Measurements from ENCODE around the gene CSE1L. TPM values are rescaled to one million over a fixed set of nuclear protein-coding genes. Genes with fewer than 3 reads are reported as not detected.

The CSE1L gene
- polyA plus RNA-seq, 1 donor from 2014 or later = 74.2 TPM

DNA sequence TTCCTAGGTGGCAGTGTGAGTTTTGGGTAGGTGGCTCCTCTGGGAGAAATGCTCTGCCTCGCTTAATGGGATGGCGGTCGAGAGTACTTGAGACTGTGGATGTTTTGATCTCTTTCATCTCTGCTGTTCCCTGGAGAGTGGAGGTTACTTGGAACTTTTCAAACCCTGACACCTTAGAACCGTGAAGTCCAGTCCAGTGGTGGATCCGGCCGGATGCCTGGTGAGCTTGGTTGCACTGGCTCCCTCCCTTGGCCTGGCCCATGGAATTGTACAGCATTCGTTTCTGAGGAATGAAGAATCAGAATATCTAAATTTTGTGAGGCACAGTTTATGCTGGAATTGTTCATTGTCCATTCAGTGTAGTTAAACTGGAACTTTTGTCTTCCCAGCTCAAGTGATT, 51.0 kb downstream of the CSE1L start:
- H4K20me1 ChIP-seq (ENCODE audit: insufficient read depth) = no peaks in the 10 kb centered on the region

DNA sequence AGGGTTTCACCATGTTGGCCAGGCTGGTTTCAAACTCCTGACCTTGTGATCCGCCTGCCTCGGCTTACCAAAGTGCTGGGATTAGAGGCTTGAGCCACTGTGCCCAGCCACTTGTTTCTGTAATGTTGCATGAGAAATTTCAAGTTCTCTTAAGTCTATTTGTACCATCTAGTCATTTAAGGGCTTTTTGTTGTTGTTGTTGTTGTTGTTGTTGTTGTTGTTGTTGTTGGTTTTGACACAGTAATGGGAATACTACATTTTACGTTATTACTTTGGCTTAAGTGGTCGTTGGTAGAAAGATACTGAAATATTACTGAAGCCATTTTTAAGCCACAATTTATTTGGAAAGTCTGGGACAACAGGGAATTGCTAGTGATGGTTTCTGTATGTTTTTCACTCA, 52.0 kb downstream of the CSE1L start:
- H3K9ac ChIP-seq (ENCODE audit: low read length) = no peak overlapping the region
- no peak overlapping the region for H3K4me3 ChIP-seq (ENCODE audit: low read length)
- no peaks in the 10 kb centered on the region for H3K27me3 ChIP-seq (ENCODE audit: insufficient read depth, low read depth, low read length)
- H3F3A ChIP-seq (ENCODE audit: insufficient read depth, low read length, poor library complexity, severe bottlenecking) = no peaks in the 10 kb centered on the region
- no peaks in the 10 kb centered on the region for H3K9me2 ChIP-seq (ENCODE audit: insufficient read depth, low read length)
- H3K9me3 ChIP-seq (ENCODE audit: low read length) = no peaks in the 10 kb centered on the region
- no peaks in the 10 kb centered on the region for H4K20me1 ChIP-seq (ENCODE audit: insufficient read depth)
- no peak for TF ChIP-seq POLR2AphosphoS5 (IDR thresholded peaks at IDR 0.05)
- TF ChIP-seq, protein P1, sequence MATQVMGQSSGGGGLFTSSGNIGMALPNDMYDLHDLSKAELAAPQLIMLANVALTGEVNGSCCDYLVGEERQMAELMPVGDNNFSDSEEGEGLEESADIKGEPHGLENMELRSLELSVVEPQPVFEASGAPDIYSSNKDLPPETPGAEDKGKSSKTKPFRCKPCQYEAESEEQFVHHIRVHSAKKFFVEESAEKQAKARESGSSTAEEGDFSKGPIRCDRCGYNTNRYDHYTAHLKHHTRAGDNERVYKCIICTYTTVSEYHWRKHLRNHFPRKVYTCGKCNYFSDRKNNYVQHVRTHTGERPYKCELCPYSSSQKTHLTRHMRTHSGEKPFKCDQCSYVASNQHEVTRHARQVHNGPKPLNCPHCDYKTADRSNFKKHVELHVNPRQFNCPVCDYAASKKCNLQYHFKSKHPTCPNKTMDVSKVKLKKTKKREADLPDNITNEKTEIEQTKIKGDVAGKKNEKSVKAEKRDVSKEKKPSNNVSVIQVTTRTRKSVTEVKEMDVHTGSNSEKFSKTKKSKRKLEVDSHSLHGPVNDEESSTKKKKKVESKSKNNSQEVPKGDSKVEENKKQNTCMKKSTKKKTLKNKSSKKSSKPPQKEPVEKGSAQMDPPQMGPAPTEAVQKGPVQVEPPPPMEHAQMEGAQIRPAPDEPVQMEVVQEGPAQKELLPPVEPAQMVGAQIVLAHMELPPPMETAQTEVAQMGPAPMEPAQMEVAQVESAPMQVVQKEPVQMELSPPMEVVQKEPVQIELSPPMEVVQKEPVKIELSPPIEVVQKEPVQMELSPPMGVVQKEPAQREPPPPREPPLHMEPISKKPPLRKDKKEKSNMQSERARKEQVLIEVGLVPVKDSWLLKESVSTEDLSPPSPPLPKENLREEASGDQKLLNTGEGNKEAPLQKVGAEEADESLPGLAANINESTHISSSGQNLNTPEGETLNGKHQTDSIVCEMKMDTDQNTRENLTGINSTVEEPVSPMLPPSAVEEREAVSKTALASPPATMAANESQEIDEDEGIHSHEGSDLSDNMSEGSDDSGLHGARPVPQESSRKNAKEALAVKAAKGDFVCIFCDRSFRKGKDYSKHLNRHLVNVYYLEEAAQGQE (IDR thresholded peaks at IDR 0.05; ENCODE audit: borderline replicate concordance) = no peak
- TF ChIP-seq EP300 (conservative IDR thresholded peaks at IDR 0.05; ENCODE audit: poor library complexity, severe bottlenecking) = no peak
- TF ChIP-seq TAF1 (IDR thresholded peaks at IDR 0.05; ENCODE audit: low read depth) = no peak
- TF ChIP-seq, protein P2, sequence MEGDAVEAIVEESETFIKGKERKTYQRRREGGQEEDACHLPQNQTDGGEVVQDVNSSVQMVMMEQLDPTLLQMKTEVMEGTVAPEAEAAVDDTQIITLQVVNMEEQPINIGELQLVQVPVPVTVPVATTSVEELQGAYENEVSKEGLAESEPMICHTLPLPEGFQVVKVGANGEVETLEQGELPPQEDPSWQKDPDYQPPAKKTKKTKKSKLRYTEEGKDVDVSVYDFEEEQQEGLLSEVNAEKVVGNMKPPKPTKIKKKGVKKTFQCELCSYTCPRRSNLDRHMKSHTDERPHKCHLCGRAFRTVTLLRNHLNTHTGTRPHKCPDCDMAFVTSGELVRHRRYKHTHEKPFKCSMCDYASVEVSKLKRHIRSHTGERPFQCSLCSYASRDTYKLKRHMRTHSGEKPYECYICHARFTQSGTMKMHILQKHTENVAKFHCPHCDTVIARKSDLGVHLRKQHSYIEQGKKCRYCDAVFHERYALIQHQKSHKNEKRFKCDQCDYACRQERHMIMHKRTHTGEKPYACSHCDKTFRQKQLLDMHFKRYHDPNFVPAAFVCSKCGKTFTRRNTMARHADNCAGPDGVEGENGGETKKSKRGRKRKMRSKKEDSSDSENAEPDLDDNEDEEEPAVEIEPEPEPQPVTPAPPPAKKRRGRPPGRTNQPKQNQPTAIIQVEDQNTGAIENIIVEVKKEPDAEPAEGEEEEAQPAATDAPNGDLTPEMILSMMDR (IDR thresholded peaks at IDR 0.05; ENCODE audit: poor library complexity, severe bottlenecking) = no peak
- TF ChIP-seq RAD21 (conservative IDR thresholded peaks at IDR 0.05) = no peak
- TF ChIP-seq MXI1 (conservative IDR thresholded peaks at IDR 0.05; ENCODE audit: poor library complexity, severe bottlenecking) = no peak
- TF ChIP-seq SMC3 (conservative IDR thresholded peaks at IDR 0.05; ENCODE audit: poor library complexity) = no peak
- no peak overlapping the region for H3K27ac ChIP-seq (ENCODE audit: low read length)
- no peak overlapping the region for H2AFZ ChIP-seq (ENCODE audit: low read depth, low read length)
- H3K4me2 ChIP-seq (ENCODE audit: low read length) = no peak overlapping the region
- H3K36me3 ChIP-seq (ENCODE audit: insufficient read depth, low read length) = peaks cover 11% of the 10 kb centered on the region
- no peaks in the 10 kb centered on the region for H3K79me2 ChIP-seq (replicated peaks; ENCODE audit: insufficient read depth, low read length)

More for the DNA sequence above, 51.0 kb downstream of the CSE1L start:
- no peaks in the 10 kb centered on the region for H3K79me2 ChIP-seq (replicated peaks; ENCODE audit: insufficient read depth, low read length)
- no peaks in the 10 kb centered on the region for H3F3A ChIP-seq (ENCODE audit: insufficient read depth, low read length, poor library complexity, severe bottlenecking)
- no peak overlapping the region for H2AFZ ChIP-seq (ENCODE audit: low read depth, low read length)
- no peaks in the 10 kb centered on the region for H3K9me2 ChIP-seq (ENCODE audit: insufficient read depth, low read length)
- TF ChIP-seq POLR2AphosphoS5 (IDR thresholded peaks at IDR 0.05) (no peak), MXI1 (conservative IDR thresholded peaks at IDR 0.05; ENCODE audit: poor library complexity, severe bottlenecking) (no peak)
- no peak overlapping the region for H3K9ac ChIP-seq (ENCODE audit: low read length)
- no peak overlapping the region for H3K4me2 ChIP-seq (ENCODE audit: low read length)
- H3K4me3 ChIP-seq (ENCODE audit: low read length) = no peak overlapping the region
- H3K27me3 ChIP-seq (ENCODE audit: insufficient read depth, low read depth, low read length) = no peaks in the 10 kb centered on the region
- no peak overlapping the region for H3K27ac ChIP-seq (ENCODE audit: low read length)
- no peaks in the 10 kb centered on the region for H3K9me3 ChIP-seq (ENCODE audit: low read length)
- H3K36me3 ChIP-seq (ENCODE audit: insufficient read depth, low read length) = peaks cover 6% of the 10 kb centered on the region

DNA sequence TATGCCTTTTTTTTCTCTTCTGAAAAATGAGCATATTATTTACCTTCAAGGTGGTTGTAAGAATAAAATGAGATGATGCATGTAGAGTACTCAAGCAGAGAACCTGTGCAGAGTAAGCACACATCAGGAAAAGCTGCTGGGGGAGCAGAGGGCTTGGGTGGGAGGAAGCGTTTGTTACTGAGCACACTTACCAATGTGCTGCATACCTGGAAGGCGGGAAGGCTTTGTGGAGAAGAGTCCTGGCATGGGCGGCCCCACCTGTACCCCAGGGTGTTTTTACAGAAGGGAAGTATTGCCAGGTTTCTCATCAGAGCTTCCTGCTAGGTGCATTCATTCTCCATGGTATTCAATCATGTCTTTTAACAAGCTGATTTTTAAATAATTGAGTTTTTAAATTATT, 52.9 kb downstream of the CSE1L start:
- no peaks in the 10 kb centered on the region for H4K20me1 ChIP-seq (ENCODE audit: insufficient read depth)
- no peaks in the 10 kb centered on the region for H3K9me3 ChIP-seq (ENCODE audit: low read length)
- H3K79me2 ChIP-seq (replicated peaks; ENCODE audit: insufficient read depth, low read length) = no peaks in the 10 kb centered on the region
- no peak overlapping the region for H3K4me3 ChIP-seq (ENCODE audit: low read length)
- H3K9ac ChIP-seq (ENCODE audit: low read length) = no peak overlapping the region
- no peak overlapping the region for H2AFZ ChIP-seq (ENCODE audit: low read depth, low read length)
- no peak overlapping the region for H3K4me2 ChIP-seq (ENCODE audit: low read length)
- TF ChIP-seq TAF1 (IDR thresholded peaks at IDR 0.05; ENCODE audit: low read depth) (no peak), SMC3 (conservative IDR thresholded peaks at IDR 0.05; ENCODE audit: poor library complexity) (no peak), RAD21 (conservative IDR thresholded peaks at IDR 0.05) (no peak), POLR2AphosphoS5 (IDR thresholded peaks at IDR 0.05) (no peak), EZH2 (IDR thresholded peaks at IDR 0.05; ENCODE audit: borderline replicate concordance, insufficient read depth, low read length, poor library complexity, severe bottlenecking) (no peak), MXI1 (conservative IDR thresholded peaks at IDR 0.05; ENCODE audit: poor library complexity, severe bottlenecking) (no peak), EP300 (conservative IDR thresholded peaks at IDR 0.05; ENCODE audit: poor library complexity, severe bottlenecking) (no peak)
- TF ChIP-seq, protein P2 (IDR thresholded peaks at IDR 0.05; ENCODE audit: poor library complexity, severe bottlenecking) = no peak
- TF ChIP-seq, protein P1 (IDR thresholded peaks at IDR 0.05; ENCODE audit: borderline replicate concordance) = no peak
- H3F3A ChIP-seq (ENCODE audit: insufficient read depth, low read length, poor library complexity, severe bottlenecking) = no peaks in the 10 kb centered on the region
- peaks cover 15% of the 10 kb centered on the region for H3K36me3 ChIP-seq (ENCODE audit: insufficient read depth, low read length)
- no peak overlapping the region for H3K27ac ChIP-seq (ENCODE audit: low read length)
- H3K9me2 ChIP-seq (ENCODE audit: insufficient read depth, low read length) = no peaks in the 10 kb centered on the region
- H3K27me3 ChIP-seq (ENCODE audit: insufficient read depth, low read depth, low read length) = no peaks in the 10 kb centered on the region
